ENCODE results near the gene HYAL3. TPM values are rescaled to one million over a fixed set of nuclear protein-coding genes. Genes with fewer than 3 reads are reported as not detected.
A peak's percentile ranks its signal among the peaks of the same experiment; 100 is the strongest.

HYAL3 gene
- total RNA-seq, 2 experiments from 2014 or later: 3.3 to 4.1 TPM

GRCh38 chr3:50293079-50293801, 6.0 kb downstream of the HYAL3 start:
- no peaks in the 10 kb centered on the region for H3K27me3 Mint-ChIP-seq
- POLR2A ChIA-PET: interaction anchor here (0.9 to 8.2 kb wide), 9 partner anchors 9 to 70 kb away, joined by 3 to 98 read pairs (median 4); partner anchors contain the start of genes LSMEM2 and TUSC2
- H3K4me3 Mint-ChIP-seq: peak overlapping the region; percentile 95
- DNase-seq: no peak
- H3K27ac Mint-ChIP-seq: peak overlapping the region; percentile 93
- peaks cover 29% of the 10 kb centered on the region for H3K36me3 Mint-ChIP-seq (ENCODE audit: low read depth)
- CTCF ChIA-PET: interaction anchor here (1.0 to 2.1 kb wide), 5 partner anchors 47 to 68 kb away, joined by 3 to 8 read pairs (median 4); partner anchors contain the start of gene GNAI2
- no peaks in the 10 kb centered on the region for H3K9me3 Mint-ChIP-seq
- H3K4me1 Mint-ChIP-seq (ENCODE audit: low read depth): peaks cover 18% of the 10 kb centered on the region
- TF ChIP-seq, protein P1, sequence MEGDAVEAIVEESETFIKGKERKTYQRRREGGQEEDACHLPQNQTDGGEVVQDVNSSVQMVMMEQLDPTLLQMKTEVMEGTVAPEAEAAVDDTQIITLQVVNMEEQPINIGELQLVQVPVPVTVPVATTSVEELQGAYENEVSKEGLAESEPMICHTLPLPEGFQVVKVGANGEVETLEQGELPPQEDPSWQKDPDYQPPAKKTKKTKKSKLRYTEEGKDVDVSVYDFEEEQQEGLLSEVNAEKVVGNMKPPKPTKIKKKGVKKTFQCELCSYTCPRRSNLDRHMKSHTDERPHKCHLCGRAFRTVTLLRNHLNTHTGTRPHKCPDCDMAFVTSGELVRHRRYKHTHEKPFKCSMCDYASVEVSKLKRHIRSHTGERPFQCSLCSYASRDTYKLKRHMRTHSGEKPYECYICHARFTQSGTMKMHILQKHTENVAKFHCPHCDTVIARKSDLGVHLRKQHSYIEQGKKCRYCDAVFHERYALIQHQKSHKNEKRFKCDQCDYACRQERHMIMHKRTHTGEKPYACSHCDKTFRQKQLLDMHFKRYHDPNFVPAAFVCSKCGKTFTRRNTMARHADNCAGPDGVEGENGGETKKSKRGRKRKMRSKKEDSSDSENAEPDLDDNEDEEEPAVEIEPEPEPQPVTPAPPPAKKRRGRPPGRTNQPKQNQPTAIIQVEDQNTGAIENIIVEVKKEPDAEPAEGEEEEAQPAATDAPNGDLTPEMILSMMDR (IDR thresholded peaks at IDR 0.05): no peak
- intact Hi-C loops (cut with micrococcal nuclease): no loop called here
- ATAC-seq: no peak

DNA sequence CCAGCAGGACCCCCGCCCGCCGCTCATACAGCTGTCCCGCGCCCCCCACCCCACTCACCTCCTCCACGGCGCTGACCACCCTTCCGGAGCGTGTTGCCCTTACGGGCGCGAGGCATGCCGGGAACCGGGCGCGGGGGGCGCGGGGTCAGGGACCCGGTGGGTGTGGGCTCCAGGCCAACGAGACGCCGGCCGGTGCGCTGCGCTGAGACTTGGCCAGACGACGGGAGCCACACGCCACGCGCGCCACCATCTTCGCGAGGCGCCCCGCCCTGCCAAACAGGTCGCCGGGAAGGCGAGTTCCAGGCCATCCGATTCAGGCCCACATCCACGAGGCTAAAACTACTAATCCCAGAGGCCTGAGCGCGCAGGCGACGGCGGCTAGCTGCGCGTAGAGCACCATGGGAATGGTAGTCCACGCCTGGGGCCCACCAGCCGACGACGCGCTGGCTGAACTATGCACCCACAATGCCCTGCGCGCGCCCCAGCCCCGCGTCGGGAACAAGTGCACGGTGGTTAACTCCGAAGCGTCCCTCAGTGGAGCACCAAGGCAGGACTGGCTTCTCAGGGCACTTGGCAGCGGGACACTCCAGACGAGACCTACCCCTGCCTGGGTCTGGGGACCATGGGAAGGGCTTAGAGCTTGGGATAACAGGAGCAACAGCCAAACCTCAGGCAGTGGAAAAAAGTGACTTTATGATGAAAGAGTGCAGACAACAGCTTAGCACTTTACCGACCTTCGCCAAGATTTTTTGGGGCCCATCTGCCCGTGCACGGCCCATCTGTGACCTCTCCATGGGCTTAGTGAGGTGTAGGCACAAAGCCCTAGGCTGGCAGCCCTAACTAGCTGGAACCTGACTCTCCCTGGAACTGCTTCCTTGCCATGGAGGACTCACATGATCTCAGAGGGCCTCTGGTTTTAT, 6.8 kb downstream of the HYAL3 start, which contains the start of gene IFRD2:
IFRD2 (minus strand) TSS at position 271 of the 920 bp plus-strand sequence; CDS start at position 116, 155 bp downstream.
- TF ChIP-seq, protein P1 (IDR thresholded peaks at IDR 0.05): no peak
- POLR2A ChIA-PET: interaction anchor here (0.7 to 8.2 kb wide), 14 partner anchors 8 to 97 kb away, joined by 3 to 98 read pairs (median 4); partner anchors contain the start of gene LSMEM2
- DNase-seq: peak; percentile 98
- Mint-ChIP-seq H3K27me3 (no peaks in the 10 kb centered on the region), H3K4me1 (ENCODE audit: low read depth) (peaks cover 14% of the 10 kb centered on the region), H3K4me3 (peak within 1 kb of the TSS; percentile 95), H3K36me3 (ENCODE audit: low read depth) (peaks cover 32% of the 10 kb centered on the region), H3K27ac (peak within 1 kb of the TSS; percentile 93), H3K9me3 (no peaks in the 10 kb centered on the region)
- peak; percentile 98 for ATAC-seq
- CTCF ChIA-PET: interaction anchor here (1.0 to 2.1 kb wide), 11 partner anchors 14 to 67 kb away, joined by 3 to 8 read pairs (median 4); partner anchors contain the start of gene GNAI2
- intact Hi-C loops (cut with micrococcal nuclease): no loop called here

DNA sequence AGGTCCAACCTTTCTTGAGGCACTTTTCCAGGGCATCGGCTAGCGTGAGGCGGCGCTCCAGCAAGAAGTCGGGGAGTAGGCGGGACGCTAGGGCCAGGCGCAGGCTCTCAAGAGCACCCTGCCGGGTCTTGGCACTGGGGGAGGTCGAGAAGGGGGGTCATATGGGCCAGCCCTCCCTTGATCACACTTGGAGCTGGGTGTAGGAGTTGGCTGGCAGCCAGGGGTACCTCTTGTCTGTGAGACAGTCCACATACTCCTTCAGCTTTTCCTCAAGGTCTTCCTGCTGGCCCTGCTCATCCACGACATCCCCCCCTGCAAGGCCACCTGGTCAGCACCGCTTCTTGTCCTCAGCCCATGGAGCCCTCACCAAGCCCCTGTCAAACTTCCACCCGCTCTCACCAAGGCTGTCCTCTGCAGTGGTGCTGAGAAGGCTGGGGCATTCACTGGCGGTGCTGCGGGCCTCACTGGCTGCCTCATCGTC, 9.0 kb downstream of the HYAL3 start:
- peaks cover 14% of the 10 kb centered on the region for H3K4me1 Mint-ChIP-seq (ENCODE audit: low read depth)
- ATAC-seq: no peak
- no peak overlapping the region for H3K27ac Mint-ChIP-seq
- peak overlapping the region; percentile 95 for H3K4me3 Mint-ChIP-seq
- TF ChIP-seq, protein P1 (IDR thresholded peaks at IDR 0.05): no peak
- POLR2A ChIA-PET: interaction anchor here (0.8 to 8.2 kb wide), 4 partner anchors 8 to 52 kb away, joined by 3 to 98 read pairs (median 4); partner anchors contain the start of genes HYAL3, LSMEM2 and NAA80
- intact Hi-C loops (cut with micrococcal nuclease): no loop called here
- no peaks in the 10 kb centered on the region for H3K9me3 Mint-ChIP-seq
- no peak for DNase-seq
- H3K36me3 Mint-ChIP-seq (ENCODE audit: low read depth): peaks cover 37% of the 10 kb centered on the region
- H3K27me3 Mint-ChIP-seq: no peaks in the 10 kb centered on the region
- CTCF ChIA-PET: interaction anchor here (1.2 to 3.6 kb wide), 3 partner anchors 8 to 15 kb away, joined by 3 to 13 read pairs (median 8); partner anchors contain the start of genes HYAL3 and NAA80

GRCh38 chr3:50289130-50289529, 10.1 kb downstream of the HYAL3 start:
- POLR2A ChIA-PET: interaction anchor here (1.0 to 8.2 kb wide), 5 partner anchors 9 to 51 kb away, joined by 3 to 98 read pairs (median 6); partner anchors contain the start of genes HYAL3, LSMEM2 and NAA80
- no peak overlapping the region for H3K27ac Mint-ChIP-seq
- intact Hi-C loops (cut with micrococcal nuclease): no loop called here

More at GRCh38 chr3:50289130-50289529, 10.1 kb downstream of the HYAL3 start:
- no peak for DNase-seq
- peaks cover 37% of the 10 kb centered on the region for H3K36me3 Mint-ChIP-seq (ENCODE audit: low read depth)
- TF ChIP-seq, protein P1 (IDR thresholded peaks at IDR 0.05): no peak
- no peaks in the 10 kb centered on the region for H3K27me3 Mint-ChIP-seq
- ATAC-seq: no peak
- CTCF ChIA-PET: interaction anchor here (1.1 to 3.6 kb wide), 5 partner anchors 9 to 62 kb away, joined by 3 to 13 read pairs (median 7); partner anchors contain the start of genes HYAL3 and NAA80
- no peaks in the 10 kb centered on the region for H3K9me3 Mint-ChIP-seq
- H3K4me1 Mint-ChIP-seq (ENCODE audit: low read depth): peaks cover 14% of the 10 kb centered on the region
- H3K4me3 Mint-ChIP-seq: peak overlapping the region; percentile 27

Measured in activated CD8-positive, alpha-beta T cell treated with anti-CD3 and anti-CD28 coated beads for 36 hours (primary cell).